ENCODE measurements around the gene USB1.

Gene USB1

DNA sequence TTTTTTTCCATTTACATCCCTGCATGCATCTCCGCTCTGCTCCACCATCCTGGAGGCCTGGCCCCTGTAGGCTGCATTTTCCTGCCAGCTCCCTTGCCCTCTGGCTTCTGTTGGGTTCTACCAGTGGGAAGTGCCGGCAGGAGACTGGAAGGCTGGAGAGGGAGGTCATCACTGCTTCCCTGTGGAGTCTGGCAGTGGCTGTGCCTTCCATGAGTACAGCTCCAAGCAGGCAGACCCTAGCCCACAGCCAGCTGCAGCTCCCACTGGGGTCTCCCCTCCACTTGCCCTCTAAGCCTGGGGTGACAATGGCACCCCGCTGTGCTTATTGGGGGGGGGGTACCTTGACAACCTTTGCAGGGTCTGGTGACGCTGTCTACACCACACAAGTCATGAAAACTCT lies 61.6 kb downstream of the USB1 start:
- no peak for DNase-seq (ENCODE audit: low read depth)
- TF ChIP-seq, protein P1, sequence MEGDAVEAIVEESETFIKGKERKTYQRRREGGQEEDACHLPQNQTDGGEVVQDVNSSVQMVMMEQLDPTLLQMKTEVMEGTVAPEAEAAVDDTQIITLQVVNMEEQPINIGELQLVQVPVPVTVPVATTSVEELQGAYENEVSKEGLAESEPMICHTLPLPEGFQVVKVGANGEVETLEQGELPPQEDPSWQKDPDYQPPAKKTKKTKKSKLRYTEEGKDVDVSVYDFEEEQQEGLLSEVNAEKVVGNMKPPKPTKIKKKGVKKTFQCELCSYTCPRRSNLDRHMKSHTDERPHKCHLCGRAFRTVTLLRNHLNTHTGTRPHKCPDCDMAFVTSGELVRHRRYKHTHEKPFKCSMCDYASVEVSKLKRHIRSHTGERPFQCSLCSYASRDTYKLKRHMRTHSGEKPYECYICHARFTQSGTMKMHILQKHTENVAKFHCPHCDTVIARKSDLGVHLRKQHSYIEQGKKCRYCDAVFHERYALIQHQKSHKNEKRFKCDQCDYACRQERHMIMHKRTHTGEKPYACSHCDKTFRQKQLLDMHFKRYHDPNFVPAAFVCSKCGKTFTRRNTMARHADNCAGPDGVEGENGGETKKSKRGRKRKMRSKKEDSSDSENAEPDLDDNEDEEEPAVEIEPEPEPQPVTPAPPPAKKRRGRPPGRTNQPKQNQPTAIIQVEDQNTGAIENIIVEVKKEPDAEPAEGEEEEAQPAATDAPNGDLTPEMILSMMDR (conservative IDR thresholded peaks at IDR 0.05; ENCODE audit: low read length): no peak

DNA sequence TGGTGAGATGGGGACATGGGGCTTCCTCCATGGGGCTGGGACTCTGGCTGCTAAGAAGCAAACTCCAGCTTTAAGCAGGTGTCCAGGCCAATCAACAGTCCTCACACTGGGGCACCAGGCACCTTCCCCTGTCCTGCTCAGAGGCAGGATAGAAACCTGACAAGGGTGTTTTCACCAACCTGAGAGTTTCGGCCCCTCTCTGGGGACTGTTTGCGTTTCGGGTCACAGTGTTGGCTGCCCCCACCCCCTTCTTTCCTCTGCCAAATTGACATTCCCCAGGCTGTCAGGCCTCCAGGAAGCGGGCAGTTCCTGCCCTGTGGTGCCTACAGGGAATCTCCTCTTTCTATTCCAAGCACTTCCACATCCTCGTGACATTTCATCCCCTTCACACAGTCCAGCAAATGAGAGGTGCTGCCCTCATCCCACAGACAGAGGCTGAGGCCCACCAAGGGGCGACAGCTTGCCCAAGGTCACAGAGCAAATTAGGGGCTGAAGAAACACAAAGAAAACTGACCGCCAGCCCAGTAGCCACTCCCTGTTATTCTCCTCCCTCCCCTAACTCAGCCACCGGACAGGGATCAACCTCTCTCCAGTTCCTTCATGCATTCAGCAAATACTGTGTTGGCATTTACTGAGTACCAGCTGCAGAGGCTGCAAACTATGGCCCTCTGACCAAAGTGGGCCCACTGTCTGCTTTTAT lies 62.3 kb downstream of the USB1 start:
- no peak for DNase-seq (ENCODE audit: low read depth)
- H3K4me3 ChIP-seq (ENCODE audit: low read length): no peak overlapping the region
- TF ChIP-seq, protein P1 (conservative IDR thresholded peaks at IDR 0.05; ENCODE audit: low read length): no peak

More for the DNA sequence above, 61.6 kb downstream of the USB1 start:
- H3K4me3 ChIP-seq (ENCODE audit: low read length): no peak overlapping the region

DNA sequence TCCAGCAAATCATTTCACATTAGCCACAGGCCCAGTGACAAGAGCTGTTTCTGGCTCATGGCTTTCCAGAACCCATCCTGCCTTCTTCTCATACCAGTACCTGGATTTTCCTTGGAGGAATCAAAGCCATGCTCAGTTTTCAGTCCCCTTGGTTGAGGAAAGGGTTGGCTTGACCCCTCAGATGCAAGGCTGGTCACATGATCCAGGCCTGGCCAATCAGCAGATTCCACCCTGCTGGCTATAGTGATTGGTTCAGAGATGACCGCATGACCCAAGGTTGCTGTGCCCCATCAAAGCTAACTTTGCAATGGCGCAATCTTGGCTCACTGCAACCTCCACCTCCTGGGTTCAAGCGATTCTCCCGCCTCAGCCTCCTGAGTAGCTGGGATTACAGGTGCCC lies 69.4 kb downstream of the USB1 start:
- TF ChIP-seq, protein P1 (conservative IDR thresholded peaks at IDR 0.05; ENCODE audit: low read length): no peak
- no peak for DNase-seq (ENCODE audit: low read depth)
- no peak overlapping the region for H3K4me3 ChIP-seq (ENCODE audit: low read length)
